Body of pancreas (tissue), 4 donors: ENCODE results near the gene IFT57. TPM values are rescaled to one million over a fixed set of nuclear protein-coding genes. Genes with fewer than 3 reads are reported as not detected.

Source experiments
- ATAC-seq: fragments of 150-250 bp; one replicate; pipeline ENCODE4 v1.9.1; 2016
- DNase-seq, 4 donors: peaks; one replicate each; pipeline ENCODE4 v3.0.0-alpha.2; 2019
- H3K27ac ChIP-seq, 4 donors: fragments of 200-600 bp; sonication (generic); 1 replicate in 3 of 4; 2 replicates in 1 of 4; pipeline versions ENCODE4 v1.5.1 to v1.6.1; 2016 to 2019; ENCODE audit warnings: mild to moderate bottlenecking in 1 of 4, mixed read lengths in 1 of 4, moderate library complexity in 1 of 4
- H3K27me3 ChIP-seq, 2 donors: fragments of 200-600 bp; sonication (generic); one replicate each; pipeline ENCODE4 v1.6.0; 2016; ENCODE audit warnings: mild to moderate bottlenecking in 1 of 2
- H3K36me3 ChIP-seq, 2 donors: fragments of 200-600 bp; sonication (generic); replicated peaks in 1 of 2; 2 replicates each; pipeline ENCODE4 v1.5.1; 2016; ENCODE audit warnings: low read depth in 2 of 2; ENCODE audit not compliant: insufficient read depth in 1 of 2
- H3K4me1 ChIP-seq: fragments of 200-600 bp; sonication (generic); one replicate; pipeline ENCODE4 v1.6.0; 2016
- H3K4me3 ChIP-seq, 2 donors: fragments of 200-600 bp; sonication (generic); 1 replicate in 1 of 2; 2 replicates in 1 of 2; pipeline ENCODE4 v1.5.1; 2016 to 2019
- H3K9me3 ChIP-seq, 3 donors: fragments of 200-600 bp; sonication (generic); 1 replicate in 2 of 3; 2 replicates in 1 of 3; pipeline ENCODE4 v1.5.1; 2016
- POLR2A ChIP-seq, 3 donors: fragments of 450-650 bp; IDR thresholded peaks; one replicate each; pipeline ENCODE4 v1.6.1; 2016; ENCODE audit warnings: antibody characterized with exemption in 3 of 3, mild to moderate bottlenecking in 2 of 3
- WGBS, 2 donors: methylation state at CpG; one replicate each; pipeline ENCODE4 v1.1.5; 2017; 5-methylcytosine and 5-hydroxymethylcytosine counted together
- intact Hi-C: fragments of 100-400 bp; cut with DNase I; formaldehyde crosslinking; loops from one replicate; pipeline ENCODE4 v1.15.1; 2023
- total RNA-seq, 2 donors: library from RNA; depleted of rRNA; stranded (reverse); fragments of >200 nt; gene quantifications; one replicate each; pipeline ENCODE4 v1.1.0, GENCODE V29; 2016
- TF ChIP-seq, protein P1 (sequence below), 7 experiments: fragments of 450-650 bp in 4 of 7; fragments of 200-600 bp in 3 of 7; sonication (generic) in 3 of 7; IDR thresholded peaks; one replicate each; pipeline ENCODE4 v1.5.1; 2016 to 2019; ENCODE audit warnings: antibody characterized with exemption in 7 of 7

IFT57 gene
- total RNA-seq, 2 donors from 2014 or later = 33.2 to 51.1 TPM

DNA sequence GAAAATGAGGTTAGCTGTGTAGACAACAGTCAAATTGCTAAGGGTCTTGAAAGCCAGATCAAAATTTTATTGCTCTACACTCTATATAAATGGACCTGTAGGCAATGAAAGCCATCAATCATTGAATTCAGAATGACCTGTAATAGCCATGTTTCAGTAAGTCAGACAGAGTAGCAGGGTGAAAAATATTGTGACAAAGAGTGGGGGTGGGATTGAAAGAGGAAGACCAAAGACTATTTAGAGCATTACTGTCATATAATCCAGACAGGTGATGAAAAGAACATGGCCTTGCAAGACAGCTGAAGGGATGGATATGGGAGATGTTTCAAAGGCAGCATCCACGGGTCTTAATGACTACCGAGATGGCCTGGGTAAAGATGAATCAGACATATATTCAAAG lies 22.2 kb downstream of the IFT57 start:
- no peaks in the 10 kb centered on the region for H3K36me3 ChIP-seq
- WGBS, 2 donors = 93 to 96% methylated on average over 2 of the region's 2 CpGs
- H3K27me3 ChIP-seq = no peaks in the 10 kb centered on the region
- intact Hi-C loops = no loop called here
- ATAC-seq (no peak), DNase-seq (no peak)
- H3K9me3 ChIP-seq = no peaks in the 10 kb centered on the region
- peaks cover 2% of the 10 kb centered on the region for H3K4me1 ChIP-seq
- H3K4me3 ChIP-seq = no peak overlapping the region
- no peak overlapping the region for H3K27ac ChIP-seq
- TF ChIP-seq, protein P1, sequence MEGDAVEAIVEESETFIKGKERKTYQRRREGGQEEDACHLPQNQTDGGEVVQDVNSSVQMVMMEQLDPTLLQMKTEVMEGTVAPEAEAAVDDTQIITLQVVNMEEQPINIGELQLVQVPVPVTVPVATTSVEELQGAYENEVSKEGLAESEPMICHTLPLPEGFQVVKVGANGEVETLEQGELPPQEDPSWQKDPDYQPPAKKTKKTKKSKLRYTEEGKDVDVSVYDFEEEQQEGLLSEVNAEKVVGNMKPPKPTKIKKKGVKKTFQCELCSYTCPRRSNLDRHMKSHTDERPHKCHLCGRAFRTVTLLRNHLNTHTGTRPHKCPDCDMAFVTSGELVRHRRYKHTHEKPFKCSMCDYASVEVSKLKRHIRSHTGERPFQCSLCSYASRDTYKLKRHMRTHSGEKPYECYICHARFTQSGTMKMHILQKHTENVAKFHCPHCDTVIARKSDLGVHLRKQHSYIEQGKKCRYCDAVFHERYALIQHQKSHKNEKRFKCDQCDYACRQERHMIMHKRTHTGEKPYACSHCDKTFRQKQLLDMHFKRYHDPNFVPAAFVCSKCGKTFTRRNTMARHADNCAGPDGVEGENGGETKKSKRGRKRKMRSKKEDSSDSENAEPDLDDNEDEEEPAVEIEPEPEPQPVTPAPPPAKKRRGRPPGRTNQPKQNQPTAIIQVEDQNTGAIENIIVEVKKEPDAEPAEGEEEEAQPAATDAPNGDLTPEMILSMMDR (IDR thresholded peaks at IDR 0.05) = no peak
- no peak for TF ChIP-seq POLR2A (IDR thresholded peaks at IDR 0.05)

DNA sequence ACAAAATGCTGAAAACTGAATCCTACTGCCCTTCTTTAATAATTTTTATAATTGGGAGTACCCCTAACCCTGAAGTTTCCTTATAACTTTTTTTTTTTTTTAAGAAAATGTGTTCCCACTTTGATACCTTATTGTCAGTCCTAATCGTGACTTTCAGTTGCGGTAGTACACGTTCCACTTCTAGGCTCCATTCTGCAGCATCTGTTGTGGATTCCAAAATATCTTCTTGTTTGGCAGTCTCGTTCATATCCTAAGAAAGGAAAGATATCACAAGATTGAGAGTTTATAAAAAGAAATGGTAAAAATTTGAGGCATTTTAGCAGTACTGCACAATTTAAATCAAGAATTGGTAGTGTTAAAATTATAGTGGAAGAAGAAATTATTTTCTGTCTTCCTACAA lies 30.8 kb downstream of the IFT57 start:
- no peak for ATAC-seq
- H3K27me3 ChIP-seq = no peaks in the 10 kb centered on the region
- H3K27ac ChIP-seq = no peak overlapping the region
- TF ChIP-seq, protein P1 (IDR thresholded peaks at IDR 0.05) = no peak
- TF ChIP-seq POLR2A (IDR thresholded peaks at IDR 0.05) = no peak
- intact Hi-C loops = no loop called here
- no peaks in the 10 kb centered on the region for H3K9me3 ChIP-seq
- H3K4me3 ChIP-seq = no peak overlapping the region
- no peak for DNase-seq
- peaks cover 0 to 12% of the 10 kb centered on the region in 2 donors for H3K36me3 ChIP-seq
- 97 to 98% methylated on average over 4 of the region's 4 CpGs for WGBS, 2 donors
- no peaks in the 10 kb centered on the region for H3K4me1 ChIP-seq

- Histone ChIP-seq H3K9me3 (no peaks in the 10 kb centered on the region), H3K4me3 (no peak overlapping the region), H3K4me1 (no peaks in the 10 kb centered on the region), H3K27ac (no peak overlapping the region), H3K27me3 (no peaks in the 10 kb centered on the region), H3K36me3 (peaks cover 0 to 12% of the 10 kb centered on the region in 2 donors)
- intact Hi-C loops = no loop called here
- DNase-seq = no peak
- no peak for TF ChIP-seq POLR2A (IDR thresholded peaks at IDR 0.05)
- TF ChIP-seq, protein P1 (IDR thresholded peaks at IDR 0.05) = no peak
- WGBS, 2 donors = 85 to 96% methylated on average over 3 of the region's 3 CpGs
- ATAC-seq = no peak
These were observed 31.9 kb downstream of the IFT57 start for GRCh38 chr3:108190346-108190745.

- WGBS, 2 donors = 55 to 61% methylated on average over 3 of the region's 3 CpGs
- ATAC-seq (no peak), DNase-seq (no peak)
These were observed 32.8 kb downstream of the IFT57 start for GRCh38 chr3:108189440-108189839.

GRCh38 chr3:108185536-108185935 lies 36.7 kb downstream of the IFT57 start:
- Histone ChIP-seq H3K9me3 (no peaks in the 10 kb centered on the region), H3K27ac (no peak overlapping the region), H3K36me3 (peaks cover 0 to 6% of the 10 kb centered on the region in 2 donors), H3K4me3 (no peak overlapping the region), H3K4me1 (no peaks in the 10 kb centered on the region), H3K27me3 (no peaks in the 10 kb centered on the region)
- DNase-seq (no peak), ATAC-seq (no peak)
- TF ChIP-seq, protein P1 (IDR thresholded peaks at IDR 0.05) = no peak
- TF ChIP-seq POLR2A (IDR thresholded peaks at IDR 0.05) = no peak
- intact Hi-C loops = no loop called here
- 96 to 99% methylated on average over 6 of the region's 6 CpGs for WGBS, 2 donors

More at GRCh38 chr3:108189440-108189839, 32.8 kb downstream of the IFT57 start:
- no peak for TF ChIP-seq POLR2A (IDR thresholded peaks at IDR 0.05)
- TF ChIP-seq, protein P1 (IDR thresholded peaks at IDR 0.05) = no peak
- Histone ChIP-seq H3K36me3 (peaks cover 0 to 12% of the 10 kb centered on the region in 2 donors), H3K27ac (no peak overlapping the region), H3K27me3 (no peaks in the 10 kb centered on the region), H3K9me3 (no peaks in the 10 kb centered on the region), H3K4me3 (no peak overlapping the region), H3K4me1 (no peaks in the 10 kb centered on the region)
- intact Hi-C loops = no loop called here
